Neural crest cell (in vitro differentiated cells): ENCODE measurements around the gene PEPD. TPM values are rescaled to one million over a fixed set of nuclear protein-coding genes. Genes with fewer than 3 reads are reported as not detected.

Experiments used
- DNase-seq: peaks from one replicate; pipeline ENCODE4 v3.0.0; 2021; ENCODE audit warnings: low read depth, mixed read lengths, low spot score
- H3K27ac Mint-ChIP-seq: one replicate; pipeline ENCODE4 v1.8.0; 2021; ENCODE audit warnings: mild to moderate bottlenecking, mixed read lengths; ENCODE audit not compliant: unreplicated experiment
- H3K27me3 Mint-ChIP-seq: 2 replicates; pipeline ENCODE4 v1.8.0; 2021; ENCODE audit warnings: low read depth, mild to moderate bottlenecking, mixed read lengths
- H3K36me3 Mint-ChIP-seq: 2 replicates; pipeline ENCODE4 v1.8.0; 2021; ENCODE audit warnings: low read depth, mild to moderate bottlenecking, mixed read lengths
- H3K4me1 Mint-ChIP-seq: 2 replicates; pipeline ENCODE4 v1.8.0; 2021; ENCODE audit warnings: mixed read lengths
- H3K4me3 Mint-ChIP-seq: one replicate; pipeline ENCODE4 v1.8.0; 2021; ENCODE audit warnings: mild to moderate bottlenecking, mixed read lengths
- H3K9me3 Mint-ChIP-seq: 2 replicates; pipeline ENCODE4 v1.8.0; 2021; ENCODE audit warnings: mixed read lengths
- CTCF ChIP-seq: fragments of 200-600 bp; sonication (generic); conservative IDR thresholded peaks from 2 replicates; pipeline ENCODE4 v1.5.0; 2021; ENCODE audit warnings: antibody characterized with exemption, mild to moderate bottlenecking
- total RNA-seq: library from RNA; stranded (reverse); gene quantifications from 2 replicates; pipeline ENCODE4 v1.2.1, GENCODE V29; 2021

PEPD gene
- total RNA-seq, 1 donor from 2014 or later: 39.0 TPM

DNA sequence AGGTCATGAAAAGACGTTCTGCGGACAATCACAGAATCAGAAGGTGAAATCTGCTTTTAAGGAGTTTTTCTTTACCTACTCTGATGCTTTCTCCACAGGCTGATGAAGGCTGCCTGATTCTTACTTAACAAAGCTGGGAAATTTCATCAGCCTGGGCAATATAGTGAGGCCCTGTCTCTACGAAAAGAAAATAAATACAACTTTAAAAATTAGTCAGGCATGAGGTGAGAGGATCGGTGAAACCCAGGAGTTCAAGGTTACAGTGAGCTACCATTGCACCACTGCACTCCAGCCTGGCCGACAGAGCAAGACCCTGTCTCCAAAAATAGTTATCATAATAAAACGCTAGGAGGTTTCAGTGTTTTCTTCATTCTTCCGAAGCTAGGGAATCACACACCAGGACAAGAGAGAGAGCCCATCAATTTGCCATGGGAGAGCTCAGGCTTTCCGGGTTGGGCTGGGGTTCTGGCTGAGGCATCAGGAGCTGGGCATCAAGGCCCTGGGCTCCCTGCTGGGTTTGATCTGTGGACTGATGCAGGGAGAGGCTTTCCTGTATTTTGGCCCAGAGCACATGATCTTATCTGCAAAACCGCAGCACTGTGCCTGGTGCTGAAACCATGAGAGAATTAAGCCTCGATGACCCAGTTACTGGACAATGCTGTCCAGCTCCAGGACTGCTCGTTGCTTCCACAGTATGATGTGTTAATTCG, 173.1 kb downstream of the PEPD start:
- Mint-ChIP-seq H3K36me3 (no peaks in the 10 kb centered on the region), H3K9me3 (no peaks in the 10 kb centered on the region), H3K27me3 (peaks cover 72% of the 10 kb centered on the region), H3K27ac (no peak overlapping the region), H3K4me1 (peaks cover 10% of the 10 kb centered on the region), H3K4me3 (no peak overlapping the region)
- DNase-seq: no peak
- no peak for TF ChIP-seq CTCF

DNA sequence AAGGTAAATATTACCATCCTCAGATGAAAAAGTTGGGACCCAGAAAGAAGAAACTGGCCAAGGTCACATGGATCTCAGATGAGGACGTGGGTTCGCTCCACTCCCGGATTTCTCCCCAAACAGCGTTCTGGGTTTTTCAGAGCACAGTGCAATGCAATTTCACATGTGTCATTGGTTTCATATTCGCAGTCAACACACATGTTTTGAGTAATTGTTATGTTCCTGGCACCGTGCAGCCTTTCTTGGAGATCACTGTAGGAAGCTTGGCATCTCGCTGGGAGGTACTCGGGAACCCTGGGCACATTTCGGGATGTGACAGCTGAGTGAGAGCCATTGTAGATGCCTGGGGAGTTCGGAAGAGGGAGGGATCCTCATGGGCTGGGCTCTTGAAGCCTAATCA, 174.3 kb downstream of the PEPD start:
- no peak for TF ChIP-seq CTCF
- Mint-ChIP-seq H3K4me1 (peaks cover 10% of the 10 kb centered on the region), H3K27me3 (peaks cover 72% of the 10 kb centered on the region), H3K9me3 (no peaks in the 10 kb centered on the region), H3K4me3 (no peak overlapping the region), H3K36me3 (no peaks in the 10 kb centered on the region), H3K27ac (no peak overlapping the region)
- no peak for DNase-seq

- Mint-ChIP-seq H3K27me3 (peaks cover 72% of the 10 kb centered on the region), H3K27ac (no peak overlapping the region), H3K9me3 (no peaks in the 10 kb centered on the region), H3K36me3 (no peaks in the 10 kb centered on the region), H3K4me3 (no peak overlapping the region), H3K4me1 (peaks cover 10% of the 10 kb centered on the region)
- no peak for DNase-seq
- TF ChIP-seq CTCF: no peak
Measured at GRCh38 chr19:33346665-33347064, 174.9 kb downstream of the PEPD start.

- Mint-ChIP-seq H3K27ac (no peak overlapping the region), H3K4me1 (peaks cover 10% of the 10 kb centered on the region), H3K9me3 (no peaks in the 10 kb centered on the region), H3K27me3 (peaks cover 74% of the 10 kb centered on the region), H3K36me3 (no peaks in the 10 kb centered on the region), H3K4me3 (no peak overlapping the region)
- no peak for DNase-seq
- no peak for TF ChIP-seq CTCF
Measured at GRCh38 chr19:33345163-33345562, 176.4 kb downstream of the PEPD start.

- H3K27me3 Mint-ChIP-seq: peaks cover 73% of the 10 kb centered on the region
- TF ChIP-seq CTCF: no peak
- H3K36me3 Mint-ChIP-seq: no peaks in the 10 kb centered on the region
- no peak overlapping the region for H3K27ac Mint-ChIP-seq
- H3K9me3 Mint-ChIP-seq: no peaks in the 10 kb centered on the region
- H3K4me1 Mint-ChIP-seq: peaks cover 10% of the 10 kb centered on the region
- no peak for DNase-seq
- H3K4me3 Mint-ChIP-seq: no peak overlapping the region
Measured at GRCh38 chr19:33344573-33344925, 177.0 kb downstream of the PEPD start.
